Smooth muscle cell (in vitro differentiated cells): ENCODE data around the gene TAF15. TPM values are rescaled to one million over a fixed set of nuclear protein-coding genes. Genes with fewer than 3 reads are reported as not detected.
A peak's percentile ranks its signal among the peaks of the same experiment; 100 is the strongest.

Experiments used
- DNase-seq: peaks from one replicate; lab custom pipeline; 2025; ENCODE audit not compliant: unreplicated experiment; lab: John Stamatoyannopoulos, UW
- H2AFZ ChIP-seq: fragments of 200-600 bp; sonication (generic); 2 replicates; pipeline ENCODE4 v1.6.0; 2016; ENCODE audit warnings: antibody characterized with exemption, low read depth, mild to moderate bottlenecking
- H3F3A ChIP-seq: fragments of 200-600 bp; sonication (generic); 2 replicates; pipeline ENCODE4 v1.6.0; 2017; ENCODE audit warnings: antibody characterized with exemption, low read depth
- H3K27ac ChIP-seq: fragments of 200-600 bp; sonication (generic); 2 replicates; pipeline ENCODE4 v1.5.1; 2016; ENCODE audit warnings: low read depth, mild to moderate bottlenecking
- H3K27me3 ChIP-seq: fragments of 200-600 bp; sonication (generic); 2 replicates; pipeline ENCODE4 v1.6.1; 2016; ENCODE audit warnings: low read depth, mild to moderate bottlenecking
- H3K36me3 ChIP-seq: fragments of 200-600 bp; sonication (generic); 2 replicates; pipeline ENCODE4 v1.5.1; 2016; ENCODE audit warnings: low read depth
- H3K4me1 ChIP-seq: fragments of 200-600 bp; sonication (generic); 2 replicates; pipeline ENCODE4 v1.5.1; 2016; ENCODE audit warnings: low read depth
- H3K4me2 ChIP-seq: fragments of 200-600 bp; sonication (generic); 2 replicates; pipeline ENCODE4 v1.6.0; 2016; ENCODE audit warnings: mild to moderate bottlenecking
- H3K4me3 ChIP-seq: fragments of 200-600 bp; sonication (generic); 2 replicates; pipeline ENCODE4 v1.5.1; 2016; ENCODE audit warnings: mild to moderate bottlenecking
- H3K79me2 ChIP-seq: fragments of 200-600 bp; sonication (generic); 2 replicates; pipeline ENCODE4 v1.6.0; 2016; ENCODE audit warnings: low read depth, mild to moderate bottlenecking
- H3K9ac ChIP-seq: fragments of 200-600 bp; sonication (generic); 2 replicates; pipeline ENCODE4 v1.6.0; 2016; ENCODE audit warnings: low read depth
- H3K9me3 ChIP-seq: fragments of 200-600 bp; sonication (generic); replicated peaks from 2 replicates; pipeline ENCODE4 v1.5.1; 2016; ENCODE audit warnings: low read depth
- H4K20me1 ChIP-seq: fragments of 200-600 bp; sonication (generic); 2 replicates; pipeline ENCODE4 v1.6.0; 2016; ENCODE audit warnings: low read depth
- WGBS: methylation state at CpG from one replicate; pipeline ENCODE4 v1.1.7; 2016; ENCODE audit warnings: low lambda C conversion rate; 5-methylcytosine and 5-hydroxymethylcytosine counted together
- polyA plus RNA-seq: library from polyadenylated mRNA; unstranded; fragments of >200 nt; fragmentation: Nextera tagmentation; extraction: Ambion mirVana; gene quantifications from 2 replicates; pipeline ENCODE4 v1.2.1, GENCODE V29; 2016
- total RNA-seq: library from RNA; depleted of rRNA; stranded (reverse); fragments of >200 nt; gene quantifications from 2 replicates; pipeline ENCODE4 v1.2.3, GENCODE V29; 2014
- TF ChIP-seq, protein P1 (sequence below): fragments of 200-600 bp; sonication (generic); IDR thresholded peaks from 2 replicates; pipeline ENCODE4 v1.5.1; 2017; ENCODE audit warnings: borderline replicate concordance, mild to moderate bottlenecking, antibody characterized with exemption; ENCODE audit not compliant: insufficient read depth, poor library complexity, severe bottlenecking

Gene TAF15
- total and polyA plus RNA-seq, 2 experiments from 2014 or later = 4.2 to 33.3 TPM

- Histone ChIP-seq H3F3A (peaks cover 22% of the 10 kb centered on the region), H3K27me3 (no peaks in the 10 kb centered on the region), H3K79me2 (peaks cover 22% of the 10 kb centered on the region), H3K36me3 (no peaks in the 10 kb centered on the region), H3K9me3 (no peaks in the 10 kb centered on the region), H3K4me1 (no peaks in the 10 kb centered on the region), H3K4me2 (no peak overlapping the region), H3K4me3 (no peak overlapping the region), H3K9ac (no peak overlapping the region), H2AFZ (no peak overlapping the region), H4K20me1 (no peaks in the 10 kb centered on the region), H3K27ac (no peak overlapping the region)
- WGBS = 100% methylated on average over 1 of the region's 1 CpG
- DNase-seq = no peak
- TF ChIP-seq, protein P1, sequence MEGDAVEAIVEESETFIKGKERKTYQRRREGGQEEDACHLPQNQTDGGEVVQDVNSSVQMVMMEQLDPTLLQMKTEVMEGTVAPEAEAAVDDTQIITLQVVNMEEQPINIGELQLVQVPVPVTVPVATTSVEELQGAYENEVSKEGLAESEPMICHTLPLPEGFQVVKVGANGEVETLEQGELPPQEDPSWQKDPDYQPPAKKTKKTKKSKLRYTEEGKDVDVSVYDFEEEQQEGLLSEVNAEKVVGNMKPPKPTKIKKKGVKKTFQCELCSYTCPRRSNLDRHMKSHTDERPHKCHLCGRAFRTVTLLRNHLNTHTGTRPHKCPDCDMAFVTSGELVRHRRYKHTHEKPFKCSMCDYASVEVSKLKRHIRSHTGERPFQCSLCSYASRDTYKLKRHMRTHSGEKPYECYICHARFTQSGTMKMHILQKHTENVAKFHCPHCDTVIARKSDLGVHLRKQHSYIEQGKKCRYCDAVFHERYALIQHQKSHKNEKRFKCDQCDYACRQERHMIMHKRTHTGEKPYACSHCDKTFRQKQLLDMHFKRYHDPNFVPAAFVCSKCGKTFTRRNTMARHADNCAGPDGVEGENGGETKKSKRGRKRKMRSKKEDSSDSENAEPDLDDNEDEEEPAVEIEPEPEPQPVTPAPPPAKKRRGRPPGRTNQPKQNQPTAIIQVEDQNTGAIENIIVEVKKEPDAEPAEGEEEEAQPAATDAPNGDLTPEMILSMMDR = no peak
These were observed 12.3 kb upstream of the TAF15 start for GRCh38 chr17:35796942-35797341.

DNA sequence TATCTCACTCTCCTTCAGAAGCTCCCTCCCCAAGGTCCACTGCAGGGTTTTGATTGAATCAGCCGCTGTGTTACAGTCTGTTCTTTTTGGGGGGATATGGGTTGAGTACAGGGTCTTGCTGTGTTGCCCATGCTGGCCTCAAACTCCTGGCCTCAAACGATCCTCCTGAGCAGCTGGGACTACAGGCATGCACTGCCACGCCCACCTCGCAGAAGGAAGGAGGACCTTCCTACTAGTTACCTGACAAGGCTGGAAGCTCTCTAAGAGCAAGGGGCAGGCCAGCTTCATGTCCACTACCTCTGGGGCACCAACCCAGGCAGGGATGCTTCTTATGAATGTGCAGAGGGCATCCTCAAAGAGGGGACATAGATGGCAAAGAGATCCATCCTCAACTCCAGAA, 11.9 kb upstream of the TAF15 start:
- no peaks in the 10 kb centered on the region for H3K36me3 ChIP-seq
- H3F3A ChIP-seq = peaks cover 22% of the 10 kb centered on the region
- no peak overlapping the region for H3K9ac ChIP-seq
- no peak overlapping the region for H3K4me2 ChIP-seq
- peaks cover 22% of the 10 kb centered on the region for H3K79me2 ChIP-seq
- TF ChIP-seq, protein P1 = no peak
- 73% methylated on average over 4 of the region's 4 CpGs for WGBS
- H3K4me3 ChIP-seq = no peak overlapping the region
- H3K27ac ChIP-seq = no peak overlapping the region
- H3K27me3 ChIP-seq = no peaks in the 10 kb centered on the region
- no peak for DNase-seq
- H3K4me1 ChIP-seq = no peaks in the 10 kb centered on the region
- no peaks in the 10 kb centered on the region for H3K9me3 ChIP-seq
- H4K20me1 ChIP-seq = no peaks in the 10 kb centered on the region
- H2AFZ ChIP-seq = no peak overlapping the region

DNA sequence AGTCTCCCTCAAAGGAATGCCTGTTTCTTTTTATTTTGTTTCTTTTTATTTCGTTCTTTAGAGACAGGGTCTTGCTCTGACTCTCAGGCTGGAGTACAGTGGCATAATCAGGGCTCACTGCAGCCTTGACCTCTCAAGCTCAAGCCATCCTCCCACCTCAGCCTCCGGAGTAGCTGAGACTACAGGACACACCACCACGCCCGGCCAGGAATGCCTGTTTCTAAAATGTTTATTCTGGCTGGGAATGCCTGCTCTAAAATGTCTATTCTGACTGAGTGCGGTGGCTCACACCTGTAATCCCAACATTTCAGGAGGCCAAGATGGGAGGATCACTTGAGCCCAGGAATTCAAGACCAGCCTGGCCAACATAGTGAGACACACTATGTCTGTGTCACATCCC, 11.4 kb upstream of the TAF15 start:
- Histone ChIP-seq H3K27me3 (no peaks in the 10 kb centered on the region), H3K36me3 (no peaks in the 10 kb centered on the region), H3K9ac (no peak overlapping the region), H2AFZ (no peak overlapping the region), H4K20me1 (no peaks in the 10 kb centered on the region), H3F3A (peaks cover 24% of the 10 kb centered on the region), H3K9me3 (no peaks in the 10 kb centered on the region), H3K4me2 (peak overlapping the region; percentile 12), H3K79me2 (peaks cover 16% of the 10 kb centered on the region), H3K4me3 (no peak overlapping the region), H3K4me1 (no peaks in the 10 kb centered on the region), H3K27ac (no peak overlapping the region)
- TF ChIP-seq, protein P1 = no peak
- no peak for DNase-seq
- whole genome bisulfite sequencing = 81% methylated on average over 5 of the region's 5 CpGs

GRCh38 chr17:35799942-35800341, 9.3 kb upstream of the TAF15 start:
- Histone ChIP-seq H2AFZ (no peak overlapping the region), H3K27ac (no peak overlapping the region), H3K4me3 (no peak overlapping the region), H3K27me3 (no peaks in the 10 kb centered on the region), H3K9me3 (no peaks in the 10 kb centered on the region), H3K4me1 (no peaks in the 10 kb centered on the region), H3K79me2 (peaks cover under 1% of the 10 kb centered on the region), H3K9ac (no peak overlapping the region), H3K4me2 (no peak overlapping the region), H4K20me1 (no peaks in the 10 kb centered on the region), H3F3A (peaks cover 24% of the 10 kb centered on the region), H3K36me3 (no peaks in the 10 kb centered on the region)
- no peak for DNase-seq
- TF ChIP-seq, protein P1 = no peak
